NCI-H510A treated with DMSO at 0.1 percent for 48 hours (cell line): Measurements from ENCODE around the gene LMO7.
"Not testable (repeated sequence)": the region's sequence is repeated elsewhere in the genome, so short reads cannot be mapped to it uniquely, and the experiment has no call there.

Experiments
- DNase-seq: peaks from one replicate; lab custom pipeline; 2025; lab: John Stamatoyannopoulos, UW

Gene LMO7

DNA sequence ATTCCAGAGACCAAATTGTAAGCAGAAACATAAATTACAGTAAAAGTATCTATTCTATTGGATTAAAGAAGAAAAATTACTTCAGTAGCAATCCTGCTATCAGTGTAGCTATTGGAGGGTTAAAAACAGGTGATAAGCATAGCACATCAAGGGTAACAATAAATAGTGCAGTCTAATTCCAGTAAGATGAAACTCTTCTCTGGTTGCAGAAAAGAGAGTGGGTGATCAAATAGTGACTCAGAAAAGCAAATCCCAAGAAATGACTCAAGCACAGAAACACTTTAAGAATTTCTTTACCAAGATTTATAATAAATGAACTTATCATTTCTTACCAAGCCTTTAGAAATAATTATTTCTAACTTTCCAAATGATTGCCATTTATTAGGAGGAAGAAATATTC is 135.7 kb downstream of the LMO7 start:
- DNase-seq = no peak

DNA sequence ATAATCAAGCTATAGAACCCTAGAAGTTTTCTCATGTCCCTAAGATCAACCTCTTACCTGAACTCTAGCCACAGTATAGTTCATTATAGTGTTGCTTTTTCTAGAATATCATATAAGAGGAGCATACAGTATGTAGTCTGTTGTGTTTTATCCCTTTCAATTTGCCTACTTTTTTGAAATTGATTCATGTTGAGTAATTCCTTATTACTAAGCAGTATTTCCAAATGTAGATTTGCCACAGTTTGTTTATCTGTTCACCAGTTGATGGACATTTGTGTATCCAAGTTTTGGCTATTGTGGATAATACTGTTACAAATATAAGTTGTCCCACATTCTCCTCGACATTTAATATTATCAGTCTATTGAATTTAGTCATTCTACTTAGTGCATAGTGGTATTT is 138.0 kb downstream of the LMO7 start:
- DNase-seq = no peak

DNA sequence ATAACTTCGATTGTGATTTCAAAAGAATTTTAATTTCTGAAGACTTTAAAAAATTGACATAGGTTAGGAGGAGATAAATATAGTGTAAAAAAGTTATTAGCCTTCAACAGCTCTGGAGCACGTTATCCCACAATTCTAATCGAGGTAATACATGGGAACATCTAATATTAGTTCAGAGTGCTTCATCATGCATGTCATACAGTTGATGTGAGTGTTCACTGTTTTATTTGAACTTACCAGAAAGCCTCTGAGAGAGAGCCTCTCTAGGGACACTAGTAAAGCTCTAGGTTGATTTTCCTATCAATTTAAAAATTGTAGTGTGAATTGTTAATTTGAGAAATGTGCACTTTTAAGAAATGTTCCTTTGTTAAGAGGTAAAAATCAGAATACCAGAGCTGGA is 140.4 kb downstream of the LMO7 start:
- no peak for DNase-seq

DNA sequence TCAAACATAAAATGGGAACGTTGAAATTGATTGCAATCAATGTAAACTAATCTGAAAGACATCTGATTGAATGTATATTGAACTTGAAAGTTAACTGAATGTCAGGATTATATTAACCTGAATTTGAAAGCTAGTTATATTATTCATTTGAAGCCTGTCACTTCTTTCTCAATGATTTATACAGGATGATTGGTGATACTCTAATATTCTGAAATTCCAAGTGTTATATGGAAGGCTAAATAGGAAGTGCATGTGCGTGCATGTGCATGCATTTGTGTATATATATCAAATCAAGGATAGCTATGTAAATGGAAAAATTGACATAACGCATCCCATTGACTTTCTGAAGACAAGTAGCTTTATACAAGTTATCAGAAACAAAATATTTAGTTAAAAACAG is 143.3 kb downstream of the LMO7 start:
- DNase-seq = no peak

DNA sequence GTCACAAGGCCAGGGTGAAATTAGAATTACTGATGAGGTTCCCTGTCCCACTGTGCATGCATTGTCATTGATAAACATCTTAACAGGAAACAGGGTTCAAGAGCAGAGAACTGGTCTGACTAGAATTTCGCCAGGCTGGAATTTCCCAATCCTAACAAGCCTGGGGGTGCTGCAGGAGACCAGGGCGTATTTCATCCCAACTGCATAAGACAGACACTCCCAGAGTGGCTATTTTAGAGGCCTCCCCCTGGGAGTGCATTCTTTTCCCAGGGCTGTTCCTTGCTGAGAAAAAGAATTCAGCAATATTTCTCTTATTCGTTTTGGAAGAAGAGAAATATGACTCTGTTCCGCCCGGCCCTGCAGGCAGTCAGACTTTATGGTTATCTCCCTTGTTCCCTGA is 144.0 kb downstream of the LMO7 start:
- DNase-seq = not testable (repeated sequence)

DNA sequence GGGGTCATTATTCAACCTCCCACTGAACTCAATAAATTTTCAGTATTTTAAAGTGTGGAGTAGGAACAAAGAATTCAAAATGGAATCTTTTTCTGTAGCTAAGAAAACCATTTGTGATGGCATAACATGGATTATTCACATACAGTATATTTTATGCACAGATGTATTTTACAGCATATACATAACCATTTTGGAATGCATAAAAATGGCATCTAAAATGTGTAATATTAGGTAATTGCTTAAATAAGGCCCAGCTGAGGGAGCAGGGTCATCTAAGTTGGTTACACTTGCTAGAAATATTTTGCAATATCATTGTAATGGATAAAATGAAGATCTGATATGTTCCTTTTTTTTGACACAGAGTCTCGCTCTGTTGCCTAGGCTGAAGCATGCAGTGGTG is 146.9 kb downstream of the LMO7 start:
- DNase-seq = no peak

DNA sequence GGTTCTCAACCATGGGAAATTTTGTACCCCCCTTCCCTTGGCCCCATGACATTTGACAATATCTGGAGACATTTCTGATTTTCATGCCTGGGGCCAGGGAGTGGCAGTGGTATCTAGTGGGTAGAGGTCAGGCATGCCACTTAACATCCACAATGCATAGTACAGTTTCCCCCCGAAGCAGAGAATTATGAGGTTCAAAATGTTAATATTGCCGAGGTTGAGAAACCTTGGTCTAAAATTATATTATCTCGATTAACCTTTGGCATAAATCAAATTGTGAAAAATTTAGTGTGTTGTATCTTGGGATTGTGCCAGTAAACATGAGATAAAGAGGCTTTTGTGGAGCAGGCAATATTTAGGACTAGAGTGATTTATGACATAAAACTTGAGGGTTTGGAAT is 147.9 kb downstream of the LMO7 start:
- no peak for DNase-seq

DNA sequence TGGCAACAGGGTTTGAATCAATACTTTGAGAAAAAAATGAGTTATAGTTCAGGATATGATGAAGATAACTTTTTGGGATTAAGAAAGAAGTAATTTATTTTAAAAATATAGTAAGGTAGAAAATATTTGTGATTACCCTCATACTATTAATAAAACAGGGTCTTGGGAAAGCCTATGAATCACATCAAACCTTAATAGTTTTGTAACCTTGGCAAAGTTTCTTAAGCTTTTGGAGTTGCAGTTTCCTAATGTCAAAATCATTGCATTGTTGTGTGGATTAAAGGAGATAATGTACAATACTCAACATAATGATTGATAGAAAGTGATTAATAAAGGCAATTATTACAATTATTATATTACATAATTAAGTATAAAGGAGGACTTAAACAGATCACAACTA is 149.0 kb downstream of the LMO7 start:
- no peak for DNase-seq

DNA sequence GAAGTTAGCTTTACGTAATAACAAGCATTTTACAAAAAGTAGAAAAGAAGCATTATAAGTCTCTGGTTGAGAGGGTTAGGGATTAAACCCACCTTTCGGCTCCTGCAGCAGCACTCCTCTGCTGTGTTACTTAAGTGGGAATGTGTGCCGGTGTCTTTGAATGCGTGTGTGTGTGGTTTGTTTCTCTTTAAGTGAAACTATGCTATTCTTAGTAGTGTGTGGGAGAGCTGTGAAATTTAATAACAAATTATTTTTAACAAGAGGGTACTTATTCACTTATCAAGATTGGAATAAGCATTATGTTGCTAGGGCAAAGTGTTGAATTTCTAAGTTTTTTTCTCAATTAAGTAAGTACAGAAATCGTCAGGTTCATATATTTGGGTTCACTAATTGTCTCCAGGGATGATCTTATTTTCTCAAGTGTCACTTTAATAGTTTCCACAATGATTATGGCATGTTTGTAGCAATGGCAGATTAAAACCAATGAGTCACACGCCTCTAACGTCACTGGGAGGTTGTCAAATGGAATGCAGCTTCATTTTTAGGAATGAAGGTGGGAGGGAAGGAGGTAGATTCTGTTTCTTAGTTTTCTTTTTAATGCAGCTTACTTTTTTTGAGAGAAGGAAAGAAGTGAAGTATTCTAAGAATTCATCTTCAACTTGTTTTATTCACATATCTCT is 151.3 kb downstream of the LMO7 start:
- DNase-seq = no peak

DNA sequence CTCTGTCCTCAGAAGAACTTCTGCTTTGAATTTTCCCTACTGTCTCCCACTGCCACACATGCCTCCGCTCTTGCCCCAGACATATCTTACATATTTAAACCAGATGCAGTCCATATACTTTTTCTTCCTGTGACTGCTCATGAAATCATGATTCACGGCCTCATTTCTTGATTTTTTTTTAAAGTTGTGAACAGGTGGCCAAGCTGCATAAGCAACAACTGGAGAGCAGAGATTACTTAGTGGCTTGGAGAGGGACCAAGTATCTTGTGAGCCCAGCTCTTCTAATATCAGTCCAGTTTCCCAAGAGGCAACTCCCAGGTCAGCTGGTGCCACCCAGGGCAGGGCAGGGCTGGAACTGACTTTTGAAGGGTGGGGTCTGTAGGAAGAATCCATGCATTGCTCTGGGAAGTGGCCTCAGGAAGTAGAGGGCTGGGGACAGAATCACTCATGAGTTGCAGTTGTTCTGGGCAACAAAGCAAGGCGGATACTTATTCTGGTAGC is 152.4 kb downstream of the LMO7 start:
- no peak for DNase-seq

DNA sequence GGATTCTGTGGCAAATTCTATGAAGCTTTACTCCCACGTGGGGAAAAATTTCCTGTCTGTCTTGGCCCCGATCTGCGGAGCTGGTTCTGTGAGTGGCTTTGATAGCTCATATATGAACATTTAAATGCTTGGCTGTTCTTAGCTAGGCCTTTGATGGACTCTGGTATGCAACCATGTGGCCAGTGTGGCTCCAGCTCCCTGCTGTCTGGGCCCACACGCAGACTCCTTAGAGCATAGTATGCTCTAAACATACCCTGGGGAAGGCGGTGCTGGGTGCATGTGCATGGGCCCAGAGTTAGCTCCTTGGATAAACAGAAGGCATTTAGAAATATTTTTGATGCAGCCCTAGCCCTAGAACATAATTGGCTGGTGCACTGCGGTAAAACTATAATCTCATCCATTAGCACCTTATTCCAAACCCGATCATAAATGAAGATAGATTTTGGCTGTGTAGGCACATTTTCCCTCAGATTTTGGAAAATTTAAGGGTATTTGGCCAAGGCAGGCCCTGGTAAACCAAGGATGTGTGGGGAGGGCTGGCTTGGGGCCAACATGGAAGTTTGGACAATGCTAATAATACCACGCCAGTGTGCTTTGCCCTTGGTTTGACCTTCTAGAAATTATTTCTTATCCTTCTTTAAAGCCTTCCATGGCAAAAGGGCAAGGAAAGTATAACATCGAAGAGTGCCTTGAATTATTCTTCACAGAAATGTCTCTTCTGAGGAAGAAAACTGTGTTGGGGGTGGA is 153.5 kb downstream of the LMO7 start:
- DNase-seq = no peak

DNA sequence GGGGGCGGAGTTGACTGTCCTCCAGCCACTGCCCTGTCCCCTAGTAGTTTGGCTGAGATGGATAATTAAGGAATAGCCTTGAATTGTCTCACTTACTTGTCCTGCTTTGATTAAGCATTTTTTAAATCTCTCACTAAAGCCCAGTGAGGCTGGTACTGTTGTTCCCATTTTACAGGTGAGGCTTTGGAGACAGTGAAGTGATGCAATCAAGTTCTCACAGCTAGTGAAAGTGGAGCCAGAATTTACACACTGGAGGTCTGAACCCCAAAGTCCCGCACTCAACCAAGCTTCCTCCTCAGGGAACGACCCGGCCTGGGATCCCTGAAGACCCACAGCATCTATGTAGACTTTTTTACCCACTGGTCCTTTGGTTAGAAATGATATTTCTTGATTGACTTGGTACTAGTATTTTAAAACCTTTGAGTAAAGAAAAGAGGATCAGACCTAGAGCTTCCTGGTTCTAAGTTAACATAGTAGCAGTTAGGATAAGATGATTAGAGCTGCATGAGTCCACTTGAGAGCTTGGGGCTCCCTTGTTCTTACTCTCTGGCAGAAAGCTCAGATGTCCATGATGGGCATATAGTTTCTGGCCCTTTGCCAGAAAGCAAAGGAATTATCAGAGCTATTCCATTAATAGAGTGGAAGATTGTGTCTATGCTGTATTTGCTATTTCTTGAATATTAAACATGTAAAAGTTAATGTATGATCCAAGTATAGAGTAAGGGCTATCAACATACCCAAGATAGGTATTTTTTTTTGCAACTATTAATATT is 154.3 kb downstream of the LMO7 start:
- no peak for DNase-seq

DNA sequence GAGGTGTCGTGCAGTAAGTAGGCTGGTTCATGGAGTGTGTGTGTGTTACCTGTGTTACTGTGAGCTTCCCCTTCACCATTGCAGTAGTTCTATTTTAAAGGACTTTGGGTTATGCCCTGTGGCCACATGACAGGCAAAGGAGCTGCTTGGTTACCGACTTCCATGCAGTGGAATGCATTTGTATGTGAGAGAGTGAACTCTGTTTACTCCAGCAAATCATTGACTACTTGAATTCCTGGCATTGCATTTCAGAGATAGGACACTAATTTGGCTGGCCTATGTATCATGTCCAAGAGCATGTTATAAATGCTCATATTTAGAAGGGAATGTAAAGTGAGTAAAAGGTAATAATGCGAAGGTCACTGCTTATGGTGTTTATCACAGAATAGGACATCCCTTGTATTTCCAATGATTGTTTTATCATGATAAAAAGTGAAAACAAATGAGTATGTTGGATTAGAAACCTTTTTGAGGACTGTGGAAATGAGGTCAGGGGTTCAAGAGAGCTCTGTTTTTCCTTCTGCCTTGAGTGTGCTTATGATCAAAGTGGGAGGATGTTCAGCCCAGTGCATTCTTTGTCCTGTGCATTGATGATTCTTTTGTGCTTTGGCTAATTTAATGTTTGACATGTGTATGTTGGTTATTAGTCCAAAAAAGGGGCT is 156.5 kb downstream of the LMO7 start:
- no peak for DNase-seq

DNA sequence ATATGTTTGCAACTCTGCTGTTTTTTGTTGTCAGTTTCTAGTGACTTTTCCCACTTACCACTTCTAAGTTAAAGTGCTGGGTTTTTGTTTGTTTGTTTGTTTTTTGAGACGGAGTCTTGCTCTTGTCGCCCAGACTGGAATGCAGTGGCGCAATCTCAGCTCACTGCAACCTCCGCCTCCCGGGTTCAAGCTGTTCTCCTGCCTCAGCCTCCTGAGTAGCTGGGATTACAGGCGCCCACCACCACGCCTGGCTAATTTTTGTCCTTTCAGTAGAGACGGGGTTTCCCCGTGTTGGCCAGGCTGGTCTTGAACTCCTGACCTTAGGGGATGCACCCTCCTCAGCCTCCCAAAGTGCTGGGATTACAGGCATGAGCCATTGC is 157.0 kb downstream of the LMO7 start:
- DNase-seq = not testable (repeated sequence)

DNA sequence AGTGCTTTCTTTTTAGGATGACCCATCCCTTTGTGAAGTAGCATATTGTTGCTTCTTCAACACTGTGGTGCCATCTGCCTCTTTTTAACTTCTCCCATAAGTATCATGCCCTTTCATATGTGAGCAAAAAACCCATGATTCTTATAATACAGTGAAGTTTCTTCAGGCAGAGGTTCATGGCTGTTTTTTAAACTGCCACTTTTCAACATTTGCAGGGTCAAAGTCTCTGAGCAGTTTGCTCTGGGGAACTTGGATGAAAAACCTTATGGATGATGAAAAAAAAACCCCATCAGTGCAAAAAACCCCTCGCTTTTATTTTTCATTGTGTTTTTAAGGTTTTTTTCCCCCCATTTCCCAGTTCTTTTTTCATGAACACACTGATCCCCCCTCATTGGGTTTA is 158.5 kb downstream of the LMO7 start:
- DNase-seq = no peak

DNA sequence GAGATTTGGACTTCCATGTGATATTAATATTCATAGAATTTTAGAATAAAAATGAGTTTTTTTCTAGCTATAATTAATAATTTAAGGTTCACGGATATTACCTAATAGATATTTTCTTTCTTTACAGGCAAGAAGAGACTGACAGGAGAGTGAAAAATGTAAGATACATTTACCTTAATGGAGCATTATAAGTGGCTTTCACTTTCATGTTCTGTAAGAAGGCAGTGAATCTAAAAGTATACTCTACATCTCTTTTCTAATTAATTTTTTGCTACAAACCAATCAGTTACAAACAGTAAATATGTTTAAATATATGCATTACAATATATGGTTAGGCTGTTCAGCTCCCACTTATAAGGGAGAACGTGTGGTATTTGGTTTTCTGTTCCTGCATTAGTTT is 159.1 kb downstream of the LMO7 start:
- DNase-seq = no peak

DNA sequence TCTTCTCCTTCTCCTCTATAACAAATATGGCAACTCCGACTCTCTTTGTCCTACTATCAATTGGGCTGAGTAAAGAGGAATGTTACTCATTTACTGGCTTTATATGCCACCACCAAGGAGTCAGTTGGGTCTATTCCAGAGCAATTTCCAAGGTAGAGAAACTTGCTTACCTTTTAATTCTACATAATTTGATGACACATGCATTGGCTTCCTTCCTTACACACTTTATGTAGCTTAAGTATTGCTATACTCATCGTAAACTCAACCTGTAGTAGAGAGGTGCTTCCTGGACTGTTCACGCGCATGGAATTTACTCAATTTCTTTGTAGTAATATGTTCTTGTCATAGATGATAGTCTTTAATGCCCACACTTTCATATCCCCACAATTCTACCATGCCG is 160.7 kb downstream of the LMO7 start:
- DNase-seq = no peak

DNA sequence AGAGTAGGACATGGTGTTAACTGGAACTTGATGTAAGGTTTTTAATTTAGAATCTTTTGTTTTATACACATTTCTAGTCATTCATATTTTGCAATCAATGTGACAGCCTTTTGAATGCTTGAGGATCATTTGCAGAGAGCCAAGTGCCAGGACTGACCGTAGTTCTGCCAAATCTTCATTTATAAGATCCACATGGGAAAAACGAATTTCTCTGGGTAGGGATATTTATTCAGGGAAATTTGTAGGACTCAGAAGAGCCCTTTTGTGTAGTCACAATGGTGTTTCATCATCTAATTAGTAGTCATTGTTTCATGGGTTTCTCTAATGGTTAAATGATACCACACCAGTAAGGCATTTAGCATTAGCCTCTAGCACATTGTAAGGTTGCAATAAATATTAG is 161.1 kb downstream of the LMO7 start:
- DNase-seq = no peak

DNA sequence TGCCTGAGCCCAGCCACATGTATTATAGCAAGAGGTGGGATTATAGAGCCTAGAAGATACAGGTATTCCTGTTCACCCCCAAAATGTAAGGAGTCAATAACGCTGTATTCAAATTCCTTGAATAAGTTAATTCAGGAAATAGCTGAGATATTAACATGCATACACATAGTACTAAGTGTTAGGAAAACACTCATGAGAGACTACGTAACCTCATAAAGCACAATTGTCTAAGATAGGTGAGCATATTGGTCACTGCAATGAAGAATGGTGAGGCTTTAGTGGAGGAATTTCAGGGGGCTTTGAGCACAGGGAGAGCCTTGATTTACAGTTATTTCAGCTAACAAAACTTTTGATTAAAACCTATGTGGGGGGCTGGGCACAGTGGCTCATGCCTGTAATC is 161.6 kb downstream of the LMO7 start:
- DNase-seq = no peak

DNA sequence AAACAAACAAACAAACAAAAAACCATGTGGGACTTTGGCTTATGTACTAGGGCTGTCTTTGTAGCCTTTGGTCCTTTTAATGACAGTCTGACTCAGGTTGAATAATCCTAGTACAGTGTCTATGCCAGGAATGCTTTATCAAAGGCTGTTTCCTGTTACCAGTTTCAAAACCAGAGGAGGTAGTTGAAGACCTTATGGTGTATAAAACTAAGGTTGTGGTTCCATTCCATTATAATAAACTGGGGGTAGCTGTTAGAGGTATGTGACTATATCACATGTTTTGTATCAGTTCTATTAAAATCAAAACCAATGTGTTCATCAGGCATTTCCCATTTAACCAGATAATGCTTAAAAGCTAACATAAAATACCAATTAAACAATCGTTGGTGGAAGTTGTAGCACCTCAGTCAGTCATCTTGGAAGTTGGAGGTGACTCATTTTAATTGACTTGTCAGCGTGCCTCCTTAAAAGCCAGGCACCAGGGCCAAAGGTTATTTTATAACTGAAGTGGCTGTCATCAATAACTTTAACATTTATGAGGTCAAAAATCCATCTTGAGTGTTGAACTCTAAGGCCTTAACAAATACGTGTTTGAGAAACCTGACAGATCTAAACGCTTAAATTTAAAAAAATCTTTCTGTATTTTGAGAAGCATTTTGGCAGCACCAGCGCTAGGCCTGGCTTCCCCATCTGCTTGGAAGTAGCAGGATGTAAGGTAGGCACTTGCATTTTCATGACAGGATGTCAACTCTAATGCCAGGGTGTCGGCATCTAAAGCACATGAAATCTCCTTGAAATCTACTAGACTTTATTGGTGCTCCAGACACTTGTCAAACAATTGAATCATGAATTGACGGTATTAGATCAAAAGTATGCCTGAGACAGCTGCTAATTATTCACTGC is 162.5 kb downstream of the LMO7 start:
- no peak for DNase-seq

DNA sequence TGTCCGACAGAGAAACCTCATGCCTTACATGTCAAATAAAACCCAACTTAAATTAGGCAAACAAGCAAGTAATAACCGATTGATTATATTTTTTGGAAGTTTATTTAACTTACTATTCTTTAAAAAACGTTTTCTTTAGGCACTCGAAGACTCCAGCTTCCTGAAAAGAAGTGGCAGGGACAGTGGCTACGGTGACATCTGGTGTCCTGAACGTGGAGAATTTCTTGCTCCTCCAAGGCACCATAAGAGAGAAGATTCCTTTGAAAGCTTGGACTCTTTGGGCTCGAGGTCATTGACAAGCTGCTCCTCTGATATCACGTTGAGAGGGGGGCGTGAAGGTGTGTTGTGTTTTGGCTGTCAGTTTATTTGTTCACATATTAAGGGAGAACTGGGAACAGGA is 164.4 kb downstream of the LMO7 start:
- DNase-seq = no peak
